Measurements from ENCODE around the gene MRO.
"Not testable (repeated sequence)": the region's sequence is repeated elsewhere in the genome, so short reads cannot be mapped to it uniquely, and the experiment has no call there.

MRO gene

GRCh38 chr18:50791599-50792438, 28.0 kb downstream of the MRO start:
- DNase-seq = no peak

GRCh38 chr18:50790948-50791347, 28.9 kb downstream of the MRO start:
- no peak for DNase-seq

- no peak for DNase-seq
Measured at GRCh38 chr18:50790241-50790640, 29.6 kb downstream of the MRO start.

DNA sequence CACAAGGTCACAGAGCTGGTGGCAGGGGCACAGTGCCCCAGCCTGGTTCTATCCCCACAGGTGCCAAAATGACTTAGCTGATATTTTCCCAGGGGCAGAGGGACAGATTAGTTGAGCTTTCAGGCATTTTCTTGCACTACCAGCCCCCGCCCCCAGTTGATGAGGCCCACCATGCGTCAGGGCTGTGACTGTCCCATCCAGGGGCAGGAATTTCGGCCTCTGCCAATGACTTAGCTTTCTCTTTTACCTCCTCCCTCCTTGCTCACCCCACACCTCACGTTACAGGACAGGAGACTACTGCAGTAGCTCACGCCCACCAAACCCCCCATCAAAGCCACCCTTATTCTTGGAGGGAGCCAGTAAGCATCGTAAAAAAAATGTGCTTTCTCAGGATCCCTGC, 31.5 kb downstream of the MRO start:
- no peak for DNase-seq

DNA sequence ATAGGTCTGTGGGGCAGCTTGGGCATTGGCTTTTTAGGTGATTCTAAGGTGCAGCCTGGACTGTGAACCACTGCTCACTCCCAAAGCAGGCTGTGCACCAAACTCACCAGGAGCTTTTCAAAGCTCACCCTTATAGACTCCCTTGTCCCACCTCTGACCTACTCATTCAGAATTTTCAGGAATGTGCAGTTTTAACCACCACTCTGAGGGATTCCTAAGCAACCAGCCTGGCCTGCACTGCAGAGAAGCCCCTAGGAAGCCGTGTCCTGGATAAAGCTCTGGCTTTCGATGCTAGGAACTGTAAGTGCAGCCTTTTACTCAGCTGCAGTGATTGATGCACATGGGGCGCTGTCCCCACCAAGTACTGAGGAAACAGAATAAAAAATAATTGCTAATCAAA, 33.0 kb downstream of the MRO start:
- DNase-seq = no peak

DNA sequence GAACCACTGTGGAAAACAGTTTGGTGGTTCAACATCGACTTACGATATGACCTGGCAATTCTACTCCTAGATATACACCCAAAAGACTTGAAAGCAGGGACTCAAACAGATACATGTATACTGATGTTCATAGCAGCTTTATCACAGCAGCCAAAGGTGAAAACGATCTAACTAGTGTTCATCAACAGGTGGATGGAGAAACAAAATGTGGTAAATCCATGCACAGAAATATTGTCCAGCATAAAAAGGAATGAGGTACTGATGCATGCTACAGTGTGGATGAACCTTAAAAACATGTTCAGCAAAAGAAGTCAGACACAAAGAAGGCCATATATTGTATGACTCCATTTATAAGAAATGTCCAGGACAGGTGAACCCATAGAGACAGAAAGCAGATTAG, 36.3 kb downstream of the MRO start:
- DNase-seq = no peak

- DNase-seq = not testable (repeated sequence)
Measured at GRCh38 chr18:50779021-50779420, 40.8 kb downstream of the MRO start.

DNA sequence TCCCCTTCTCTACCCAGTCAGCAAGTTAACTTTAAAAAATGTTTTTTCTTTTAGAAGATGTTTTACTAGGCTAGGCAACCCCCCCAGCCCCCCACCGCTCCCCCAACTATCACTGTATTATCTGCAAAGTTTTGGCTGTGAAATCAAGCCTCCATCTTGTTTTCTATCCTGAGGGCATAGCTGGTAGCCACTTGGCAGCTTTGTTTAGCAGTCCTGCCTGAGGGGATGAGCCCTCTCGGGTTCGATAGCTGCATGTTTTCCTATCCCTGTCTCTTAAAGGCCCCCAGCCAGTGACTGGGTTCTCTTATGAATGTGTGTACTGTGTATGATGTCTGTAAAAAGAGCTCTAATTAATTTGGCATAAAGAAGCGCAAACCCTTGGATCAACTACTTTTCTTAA, 43.4 kb downstream of the MRO start:
- DNase-seq = no peak

DNA sequence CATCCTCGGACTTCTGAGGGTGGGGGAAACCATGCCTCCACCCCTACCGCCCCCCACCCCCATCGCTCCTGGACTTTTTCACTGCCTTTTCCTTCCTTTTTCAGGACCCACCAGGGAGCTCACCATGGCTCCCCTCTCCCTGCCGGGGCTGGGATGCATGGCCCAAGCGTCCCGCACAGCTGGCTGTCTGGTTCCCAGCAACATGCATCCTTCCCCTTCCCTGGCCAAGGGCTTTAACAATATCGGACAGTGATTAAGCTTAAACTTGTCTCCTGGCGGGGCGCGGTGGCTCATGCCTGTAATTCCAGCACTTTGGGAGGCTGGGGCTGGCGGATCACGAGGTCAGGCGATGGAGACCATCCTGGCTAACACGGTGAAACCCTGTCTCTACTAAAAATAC, 44.1 kb downstream of the MRO start:
- DNase-seq = no peak

DNA sequence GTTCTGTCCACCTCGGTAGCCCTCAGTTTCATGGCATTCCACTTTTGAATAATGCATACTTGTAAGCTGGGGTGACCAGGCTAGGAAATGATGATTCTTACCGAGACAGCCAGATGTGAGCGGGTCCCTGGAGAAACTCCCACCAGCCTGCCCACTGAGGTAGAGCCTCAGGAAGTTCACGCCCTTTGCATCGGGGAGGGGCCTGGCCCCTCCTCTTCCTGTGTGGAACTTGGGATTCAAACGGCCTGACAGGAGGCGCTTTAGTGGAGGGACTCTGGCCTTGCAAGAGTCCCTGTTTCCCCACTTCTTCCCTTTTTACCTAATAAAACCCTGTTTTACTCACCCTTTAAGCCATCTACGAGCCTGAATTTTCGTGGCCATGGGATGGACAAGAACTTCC, 44.6 kb downstream of the MRO start:
- DNase-seq = no peak

- DNase-seq = no peak
Measured at GRCh38 chr18:50769463-50769862, 50.4 kb downstream of the MRO start.

GRCh38 chr18:50757358-50757757, 62.5 kb downstream of the MRO start:
- DNase-seq = no peak

- no peak for DNase-seq
Measured at GRCh38 chr18:50754297-50754696, 65.5 kb downstream of the MRO start.

DNA sequence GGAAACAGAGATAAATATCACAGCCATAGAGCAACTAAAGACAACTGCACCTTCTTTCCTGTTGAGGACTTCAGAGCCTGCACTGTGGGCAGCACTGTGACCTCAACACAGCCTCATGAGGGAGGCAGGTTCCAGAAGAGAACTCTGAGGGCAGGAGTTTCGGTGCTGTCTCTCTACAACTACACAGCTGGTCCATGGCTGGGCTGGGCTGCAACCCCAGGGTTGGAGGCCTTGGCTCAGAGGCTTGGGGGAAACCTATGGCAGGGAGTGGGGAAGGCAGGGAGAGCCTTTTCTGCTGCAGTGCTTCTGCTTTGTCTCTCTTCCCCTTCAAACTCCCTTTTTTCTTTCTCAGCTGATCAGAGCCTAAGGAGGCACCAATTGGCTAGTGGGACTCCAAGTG, 66.5 kb downstream of the MRO start:
- DNase-seq = no peak

- no peak for DNase-seq
Measured at GRCh38 chr18:50751947-50752346, 67.9 kb downstream of the MRO start.

DNA sequence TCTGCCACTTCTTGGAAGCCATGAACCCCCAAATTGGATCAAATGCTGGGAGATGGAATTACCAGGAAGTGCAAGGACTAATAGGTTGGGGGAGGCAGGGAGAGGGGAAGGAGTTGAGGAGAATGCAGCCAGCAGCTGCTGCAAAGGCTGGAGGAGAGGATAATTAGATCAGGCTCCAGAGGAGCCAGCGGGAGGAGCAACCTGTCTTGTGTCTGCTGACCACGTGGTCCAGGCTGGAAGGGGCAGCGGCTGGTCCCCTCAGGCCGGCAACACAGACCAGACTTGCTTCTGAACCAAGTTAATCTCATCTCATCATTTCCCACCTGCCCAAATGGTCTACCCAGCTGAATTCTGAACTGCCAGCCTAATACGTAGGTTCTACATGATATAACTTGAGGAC, 68.3 kb downstream of the MRO start:
- DNase-seq = no peak

- DNase-seq = no peak
Measured at GRCh38 chr18:50750546-50750945, 69.3 kb downstream of the MRO start.

DNA sequence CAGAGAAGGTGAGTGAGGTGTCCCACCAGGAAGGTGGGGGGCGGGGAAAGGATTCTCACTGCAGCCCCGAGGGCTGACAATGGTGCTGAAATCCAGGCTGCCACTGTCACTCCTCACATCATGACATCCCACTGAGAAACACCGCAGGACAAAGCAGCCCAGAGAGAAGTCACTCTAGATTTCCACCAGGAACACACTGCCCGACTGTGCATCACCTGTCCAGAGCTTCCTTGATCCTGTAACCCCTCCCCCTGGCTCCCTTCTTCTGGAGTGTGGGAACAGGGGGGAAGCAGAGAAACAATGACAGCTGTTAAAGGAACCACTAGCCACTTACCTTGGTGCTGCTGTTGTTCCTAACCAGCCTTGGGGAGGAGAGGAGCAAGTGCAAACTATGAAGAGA, 69.9 kb downstream of the MRO start:
- DNase-seq = no peak

DNA sequence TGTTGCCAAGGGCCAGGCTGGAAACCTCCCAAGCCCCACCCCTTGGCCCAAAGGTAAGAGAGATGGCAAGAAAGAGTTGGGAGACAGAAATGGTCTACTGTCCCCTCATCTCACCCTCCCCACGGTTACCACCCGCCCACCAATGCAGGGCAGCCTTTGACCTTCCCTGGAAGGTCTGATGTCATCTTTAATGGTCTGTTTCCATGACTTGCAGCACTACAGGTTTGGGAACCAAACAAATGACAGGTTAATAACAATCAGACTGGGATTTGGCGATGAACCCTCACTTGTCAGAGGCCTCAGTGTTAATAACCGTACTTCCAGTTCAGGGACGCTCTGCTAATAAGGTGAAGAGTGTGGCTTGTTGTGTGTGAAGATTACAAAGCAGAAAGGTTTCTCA, 70.4 kb downstream of the MRO start:
- no peak for DNase-seq

- DNase-seq = no peak
Measured at GRCh38 chr18:50748243-50749229, 71.3 kb downstream of the MRO start.

DNA sequence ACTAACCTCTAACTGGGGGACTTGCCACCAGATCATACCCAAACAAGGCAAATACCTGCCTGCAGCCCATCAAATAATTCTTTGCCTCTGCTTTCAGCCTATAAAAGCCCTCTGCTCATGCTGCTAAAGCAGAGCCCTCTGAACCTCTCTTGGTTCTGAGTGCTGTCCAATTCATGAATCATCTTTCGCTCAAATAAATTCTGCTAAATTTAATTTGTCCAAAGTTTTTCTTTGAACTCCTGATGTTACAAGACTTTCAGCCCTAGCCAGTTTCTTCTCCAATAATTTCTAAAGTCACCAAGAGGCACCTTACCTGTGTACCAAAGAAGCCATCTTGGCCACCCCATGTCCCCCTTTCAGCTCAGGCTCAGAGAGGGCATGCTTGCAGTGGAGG, 72.0 kb downstream of the MRO start:
- no peak for DNase-seq

- DNase-seq = no peak
Measured at GRCh38 chr18:50745945-50746344, 73.9 kb downstream of the MRO start.

Data from suppressor macrophage treated with lipopolysaccharide for 1 hour (primary cell).